Heart right ventricle (tissue), 16 donors: ENCODE measurements around the gene ANG. TPM values are rescaled to one million over a fixed set of nuclear protein-coding genes. Genes with fewer than 3 reads are reported as not detected.
A peak's percentile ranks its signal among the peaks of the same experiment; 100 is the strongest.

Source experiments
- ATAC-seq, 8 donors: fragments of 200-7000 bp; cut with Tn5 transposase; one replicate each; pipeline ENCODE4 v1.9.1; 2020; ENCODE audit warnings: mild to moderate bottlenecking in 8 of 8, moderate library complexity in 8 of 8, moderate number of reproducible peaks in 1 of 8
- DNase-seq, 2 donors: peaks; one replicate each; pipeline ENCODE4 v3.0.0-alpha.2; 2020
- H3K27ac ChIP-seq, 10 donors: fragments of 200-600 bp; sonication (generic) in 2 of 10; one replicate each; pipeline versions ENCODE4 v1.5.0 to v1.8.0; 2020 to 2022; ENCODE audit warnings: mild to moderate bottlenecking in 3 of 10
- H3K27me3 ChIP-seq, 7 donors: fragments of 200-600 bp; one replicate each; pipeline ENCODE4 v1.8.0; 2021 to 2022; ENCODE audit warnings: mild to moderate bottlenecking in 2 of 7
- H3K36me3 ChIP-seq, 9 donors: fragments of 200-600 bp; sonication (generic) in 1 of 9; one replicate each; pipeline versions ENCODE4 v1.5.0 to v1.8.0; 2020 to 2022; ENCODE audit warnings: mild to moderate bottlenecking in 2 of 9
- H3K4me1 ChIP-seq, 9 donors: fragments of 200-600 bp; sonication (generic) in 1 of 9; one replicate each; pipeline versions ENCODE4 v1.5.0 to v1.8.0; 2020 to 2022; ENCODE audit warnings: mild to moderate bottlenecking in 4 of 9
- H3K4me3 ChIP-seq, 10 donors: fragments of 200-600 bp; sonication (generic) in 2 of 10; one replicate each; pipeline versions ENCODE4 v1.5.0 to v1.8.0; 2020 to 2022; ENCODE audit warnings: mild to moderate bottlenecking in 7 of 10, moderate library complexity in 2 of 10
- H3K9me3 ChIP-seq, 11 donors: fragments of 200-600 bp in 10 of 11; sonication (generic) in 2 of 11; one replicate each; pipeline versions ENCODE4 v1.5.0 to v1.8.0; 2013 to 2022; ENCODE audit warnings: mild to moderate bottlenecking in 2 of 11, control low read depth in 1 of 11, moderate library complexity in 1 of 11
- CTCF ChIP-seq, 9 donors: fragments of 200-600 bp; sonication (generic) in 2 of 9; IDR thresholded peaks; one replicate each; pipeline versions ENCODE4 v1.5.0 to v1.8.0; 2021 to 2022; ENCODE audit warnings: antibody characterized with exemption in 9 of 9, mild to moderate bottlenecking in 5 of 9, moderate library complexity in 1 of 9
- WGBS, 2 donors: extraction: QIAGEN DNeasy Blood & Tissue Kit; methylation state at CpG; one replicate each; pipeline ENCODE4 v1.1.7; 2013; ENCODE audit warnings: inconsistent platforms in 1 of 2; 5-methylcytosine and 5-hydroxymethylcytosine counted together
- intact Hi-C, 10 donors: fragments of 100-400 bp; cut with DNase I; formaldehyde crosslinking; loops; one replicate each; pipeline versions ENCODE4 v1.11.1 to v1.14.2; 2022
- polyA plus RNA-seq, 2 donors: library from polyadenylated mRNA; stranded (reverse); fragments of 200-250 nt; gene quantifications; one replicate each; pipeline ENCODE4 v1.2.3, GENCODE V29; 2013
- total RNA-seq, 10 donors: library from RNA; stranded (reverse); fragmentation: NEBNext Ultra II Directional in 3 of 10; extraction: Animal tissue kit (Norgen Biotek cat#: 25700) in 3 of 10; gene quantifications; one replicate each; pipeline versions ENCODE4 v1.2.1 to v1.2.4, GENCODE V29; 2021 to 2023
- donor health status: Arrhythmogenic right ventricular cardiomyopathy.
- donor health status: ischemic (EF 13 %, LVEDD 7.1; RV severe dilation, severe dysfunction).
- donor health status: healthy with polysubstance abuse.
- donor health status: DM: no; HTN: yes; CAD: no.
- donor health status: DM: no; HTN: no; CAD: no.
- donor health status: ischemic (EF 25% LVEDD 6.9; RV normal size, moderate dysfunction).
- donor health status: ischemic (EF 25% LVEDD 5.7; RV mildly dilated, moderate dysfunction).
- donor health status: healthy.
- donor health status: DM: yes; HTN: yes; CAD: no.
- donor health status: Ischemic cardiomyopathy.
- donor health status: ischemic (EF 35%, LVEDD 5.7; RV mildly dilated, moderate dysfunction).
- donor health status: nonischemic (EF 11% LVEDD 7.7; RV severe dilation, severe dysfunction).
- donor health status: DM: yes; HTN: yes; CAD: no.
- donor health status: PGD.
- donor health status: ischemic (EF 29% LVEDD 5.4; RV normal size, mild dysfunction).
- donor health status: nonischemic (EF 23%, LVEDD 6.1; RV moderate dilation, normal function).

Gene ANG
- total and polyA plus RNA-seq, 12 donors, result 0.79 to 7.0 (median 2.5) TPM

- peaks cover 0 to 57% (median 15%) of the 10 kb centered on the region in 9 donors for H3K4me1 ChIP-seq
- WGBS, 2 donors, result 0 to 1% methylated on average over 25 of the region's 25 CpGs
- no peaks in the 10 kb centered on the region for H3K36me3 ChIP-seq
- H3K9me3 ChIP-seq, result no peaks in the 10 kb centered on the region
- H3K27me3 ChIP-seq, result no peaks in the 10 kb centered on the region
- TF ChIP-seq CTCF (IDR thresholded peaks at IDR 0.05), result no peak
- DNase-seq (peak; percentile 72 to 87), ATAC-seq (peak; percentile 32 to 70 (median 60))
- peak overlapping the region; percentile 98 to 100 (median 100) for H3K27ac ChIP-seq
- intact Hi-C loops, result loop anchor here (1.0 to 10.0 kb wide), 20 partner anchors 49 to 423 kb away; partner anchors contain the start of genes PIP4P1 (in 5 of the 10), TEP1 (in 5 of the 10), CCNB1IP1 (in 4 of the 10) and PARP2 (in 3 of the 10)
- peak overlapping the region; percentile 67 to 99 (median 89) for H3K4me3 ChIP-seq
Measured at GRCh38 chr14:20681348-20682126, 7.0 kb upstream of the ANG start.

- Histone ChIP-seq H3K27ac (peak overlapping the region; percentile 98 to 100 (median 100)), H3K9me3 (no peaks in the 10 kb centered on the region), H3K4me1 (peaks cover 0 to 62% (median 16%) of the 10 kb centered on the region in 9 donors), H3K27me3 (no peaks in the 10 kb centered on the region), H3K4me3 (peak overlapping the region; percentile 67 to 99 (median 89)), H3K36me3 (no peaks in the 10 kb centered on the region)
- intact Hi-C loops, result loop anchor here (1.0 to 10.0 kb wide), 19 partner anchors 50 to 423 kb away; partner anchors contain the start of genes PIP4P1 (in 5 of the 10), CCNB1IP1 (in 4 of the 10), TEP1 (in 4 of the 10) and PARP2 (in 3 of the 10)
- 0 to 1% methylated on average over 11 of the region's 11 CpGs for WGBS, 2 donors
- DNase-seq (no peak), ATAC-seq (no peak)
- peak in 2 of 9 donors; percentile 29 to 44 for TF ChIP-seq CTCF (IDR thresholded peaks at IDR 0.05)
Measured at GRCh38 chr14:20682127-20682434, 6.5 kb upstream of the ANG start.

- Histone ChIP-seq H3K27me3 (no peaks in the 10 kb centered on the region), H3K36me3 (no peaks in the 10 kb centered on the region), H3K27ac (peak overlapping the region; percentile 98 to 100 (median 100)), H3K4me3 (peak overlapping the region; percentile 67 to 99 (median 89)), H3K4me1 (peaks cover 0 to 63% (median 16%) of the 10 kb centered on the region in 9 donors), H3K9me3 (no peaks in the 10 kb centered on the region)
- DNase-seq (peak; percentile 88 to 93), ATAC-seq (peak; percentile 89 to 95 (median 92))
- 0 to 1% methylated on average over 40 of the region's 40 CpGs for WGBS, 2 donors
- TF ChIP-seq CTCF (IDR thresholded peaks at IDR 0.05), result peak in 4 of 9 donors; percentile 1 to 45 (median 21)
- intact Hi-C loops, result loop anchor here (1.0 to 10.0 kb wide), 19 partner anchors 50 to 422 kb away; partner anchors contain the start of genes PIP4P1 (in 5 of the 10), CCNB1IP1 (in 4 of the 10), TEP1 (in 4 of the 10) and PARP2 (in 3 of the 10)
Measured at GRCh38 chr14:20682435-20683124, 6.0 kb upstream of the ANG start.
